ENCODE measurements around the gene SYNPO2. TPM values are rescaled to one million over a fixed set of nuclear protein-coding genes. Genes with fewer than 3 reads are reported as not detected.

The SYNPO2 gene
- total and polyA plus RNA-seq, 2 of the 8 experiments (the other 6 are each of a cell fraction or from before 2014, with no cell fraction given) = 0.50 to 4.2 TPM

DNA sequence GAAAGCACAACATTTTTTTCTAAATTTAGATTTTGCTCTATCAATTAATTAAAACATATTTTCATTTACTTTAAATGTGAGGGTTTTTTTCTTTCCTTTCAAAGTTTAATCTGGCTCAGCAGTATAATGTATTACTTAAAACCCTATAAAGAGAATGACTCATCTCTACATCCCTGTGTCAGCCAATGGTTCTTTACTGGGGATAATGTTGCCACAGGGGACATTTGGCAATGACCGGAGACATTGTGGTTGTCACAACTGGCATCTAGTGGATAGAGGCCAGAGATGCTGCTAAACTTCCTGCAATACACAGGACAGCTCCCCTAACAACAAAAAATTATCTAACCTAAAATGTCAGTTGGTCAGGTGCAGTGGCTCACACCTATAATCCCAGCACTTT is 53.8 kb downstream of the SYNPO2 start:
- ChIA-PET CTCF (ENCODE audit: partially characterized antibody) (interaction anchor here (0.8 to 1.4 kb wide), 2 partner anchors 12 to 26 kb away, joined by 3 read pairs; no protein-coding TSS in a partner anchor), POLR2A (ENCODE audit: partially characterized antibody) (no interaction called here)
- no peak overlapping the region for H4K8ac ChIP-seq (ENCODE audit: extremely low read depth, insufficient read depth, low read length)
- H3K27ac ChIP-seq (ENCODE audit: low read depth, low read length) = no peak overlapping the region
- no peaks in the 10 kb centered on the region for H3K79me2 ChIP-seq (ENCODE audit: control insufficient read depth in 1 of 2, insufficient read depth in 2 of 2, low read length in 2 of 2)
- TF ChIP-seq, protein P1, sequence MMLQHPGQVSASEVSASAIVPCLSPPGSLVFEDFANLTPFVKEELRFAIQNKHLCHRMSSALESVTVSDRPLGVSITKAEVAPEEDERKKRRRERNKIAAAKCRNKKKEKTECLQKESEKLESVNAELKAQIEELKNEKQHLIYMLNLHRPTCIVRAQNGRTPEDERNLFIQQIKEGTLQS (IDR thresholded peaks at IDR 0.05; ENCODE audit: insufficient read depth, low read depth, low read length) = no peak
- TF ChIP-seq SIN3A (conservative IDR thresholded peaks at IDR 0.05 in 1 of 2, IDR thresholded peaks at IDR 0.05 in 1 of 2; ENCODE audit: low read depth in 1 of 2, low read length in 2 of 2) = no peak
- peaks cover 0 to 5% (median 4%) of the 10 kb centered on the region in 4 experiments; a peak in 5 of 7 replicates for H3K4me1 ChIP-seq (replicated peaks in 1 of 4; ENCODE audit: control insufficient read depth in 3 of 4, insufficient read depth in 4 of 4, low read length in 3 of 4)
- no peak overlapping the region for H3K4me3 ChIP-seq (ENCODE audit: extremely low read depth in 1 of 4, insufficient read depth in 2 of 4, low read depth in 3 of 4, low read length in 4 of 4)
- no peak overlapping the region for H3K18ac ChIP-seq (ENCODE audit: extremely low read depth, low read length)
- no peak overlapping the region for H2BK20ac ChIP-seq (ENCODE audit: low read length)
- no peak overlapping the region for H2AK5ac ChIP-seq (ENCODE audit: low read depth, low read length)
- H3K27me3 ChIP-seq (replicated peaks in 1 of 4; ENCODE audit: control insufficient read depth in 3 of 4, extremely low read depth in 1 of 4, insufficient read depth in 3 of 4, low read length in 3 of 4) = no peaks in the 10 kb centered on the region
- H2BK12ac ChIP-seq (ENCODE audit: low read depth, low read length) = no peak overlapping the region
- 96% methylated on average over 1 of the region's 1 CpG; no CpG with 5 or more reads in 1 of the 2 experiments for WGBS, 2 experiments (ENCODE audit: extremely low coverage in 1 of 2, insufficient coverage in 1 of 2, insufficient read length in 1 of 2, insufficient replicate concordance in 2 of 2, low coverage in 1 of 2, low lambda C conversion rate in 2 of 2, missing lambda C conversion rate in 1 of 2)
- no peaks in the 10 kb centered on the region; a peak in 1 of 4 replicates for H3K9me3 ChIP-seq (ENCODE audit: insufficient read depth in 2 of 2, low read depth in 1 of 2, low read length in 1 of 2)
- H3K9ac ChIP-seq (replicated peaks in 1 of 4; ENCODE audit: extremely low read depth in 1 of 4, low read depth in 3 of 4, low read length in 3 of 4) = no peak overlapping the region
- no peak overlapping the region for H3K4me2 ChIP-seq (ENCODE audit: insufficient read depth in 1 of 2, low read depth in 2 of 2, low read length in 2 of 2)
- H3K36me3 ChIP-seq (ENCODE audit: control insufficient read depth in 2 of 4, insufficient read depth in 4 of 4, low read length in 3 of 4) = no peaks in the 10 kb centered on the region
- no peak overlapping the region for H3K56ac ChIP-seq (replicated peaks; ENCODE audit: insufficient read length, low read depth, low read length)
- no peak overlapping the region for H3K4ac ChIP-seq (replicated peaks; ENCODE audit: insufficient read length, low read depth, low read length)
- H2BK15ac ChIP-seq (ENCODE audit: low read length) = no peak overlapping the region
- no peaks in the 10 kb centered on the region for H3K79me1 ChIP-seq (ENCODE audit: low read depth, low read length)
- H3K23me2 ChIP-seq (ENCODE audit: low read depth, low read length) = no peaks in the 10 kb centered on the region
- no peak overlapping the region for H2AFZ ChIP-seq (ENCODE audit: low read length)
- H2BK120ac ChIP-seq (replicated peaks; ENCODE audit: low read depth, low read length) = no peak overlapping the region
- no peak overlapping the region for H4K5ac ChIP-seq (ENCODE audit: insufficient read length, low read depth, low read length)
- no peak overlapping the region for H3K14ac ChIP-seq (ENCODE audit: insufficient read length)
- no peak overlapping the region for H4K91ac ChIP-seq (replicated peaks; ENCODE audit: insufficient read length, low read length)
- no peak overlapping the region for H2BK5ac ChIP-seq (ENCODE audit: low read depth, low read length)
- FAIRE-seq (no peak), DNase-seq (ENCODE audit: low read depth in 1 of 2, low spot score in 2 of 2) (no peak)
- H4K20me1 ChIP-seq (replicated peaks in 1 of 2; ENCODE audit: control insufficient read depth in 1 of 2, insufficient read depth in 2 of 2, low read length in 2 of 2) = no peaks in the 10 kb centered on the region
- H3K23ac ChIP-seq (ENCODE audit: insufficient read length) = no peak overlapping the region

All from H1 (cell line).